ENCODE results near the gene SMIM5.

SMIM5 gene

GRCh38 chr17:75595284-75595919 is 37.8 kb upstream of the SMIM5 start:
- Histone ChIP-seq H4K20me1 (ENCODE audit: insufficient read depth, low read length) (no peaks in the 10 kb centered on the region), H3K27ac (ENCODE audit: low read length) (no peak overlapping the region), H3K4me2 (ENCODE audit: low read depth, low read length) (no peak overlapping the region), H3K79me2 (ENCODE audit: low read length) (no peaks in the 10 kb centered on the region), H3K4me3 (ENCODE audit: low read length) (no peak overlapping the region), H3F3A (ENCODE audit: insufficient read depth, low read length) (no peaks in the 10 kb centered on the region), H3K9ac (ENCODE audit: low read length) (no peak overlapping the region), H2AFZ (ENCODE audit: low read length) (no peak overlapping the region), H3K9me2 (replicated peaks; ENCODE audit: insufficient read depth, low read length) (no peaks in the 10 kb centered on the region), H3K36me3 (replicated peaks; ENCODE audit: insufficient read depth, low read length) (no peaks in the 10 kb centered on the region), H3K27me3 (replicated peaks; ENCODE audit: insufficient read depth, low read length) (peaks cover 61% of the 10 kb centered on the region), H3K4me1 (ENCODE audit: low read length) (no peaks in the 10 kb centered on the region), H3K9me3 (replicated peaks; ENCODE audit: insufficient read depth, low read length) (no peaks in the 10 kb centered on the region)
- TF ChIP-seq EZH2 (optimal IDR thresholded peaks at IDR 0.05; ENCODE audit: low read depth, low read length), result no peak
- DNase-seq, result no peak

DNA sequence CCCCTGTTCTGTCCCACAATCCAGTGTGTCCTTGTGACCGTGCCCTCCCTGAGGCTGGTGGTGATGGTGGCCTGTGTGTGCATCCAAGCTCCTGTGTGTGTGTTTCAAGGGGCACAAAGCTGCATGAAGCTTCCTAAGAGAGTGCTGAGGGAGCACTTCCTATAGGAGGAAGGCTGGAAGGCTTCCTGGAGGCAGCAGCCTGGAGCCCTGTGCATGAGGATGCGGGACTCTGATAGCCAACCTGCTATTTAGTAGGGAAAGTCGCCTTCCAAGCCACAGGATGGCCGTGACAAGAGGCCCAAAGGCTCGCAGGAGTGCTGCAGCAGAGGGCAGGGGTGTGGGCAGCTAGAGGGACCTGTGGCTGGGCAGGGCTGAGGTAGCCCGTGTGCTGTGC is 37.3 kb upstream of the SMIM5 start:
- H3K79me2 ChIP-seq (ENCODE audit: low read length), result no peaks in the 10 kb centered on the region
- no peaks in the 10 kb centered on the region for H3F3A ChIP-seq (ENCODE audit: insufficient read depth, low read length)
- no peaks in the 10 kb centered on the region for H3K36me3 ChIP-seq (replicated peaks; ENCODE audit: insufficient read depth, low read length)
- H3K27me3 ChIP-seq (replicated peaks; ENCODE audit: insufficient read depth, low read length), result peaks cover 57% of the 10 kb centered on the region
- no peaks in the 10 kb centered on the region for H3K4me1 ChIP-seq (ENCODE audit: low read length)
- no peaks in the 10 kb centered on the region for H3K9me2 ChIP-seq (replicated peaks; ENCODE audit: insufficient read depth, low read length)
- H3K9ac ChIP-seq (ENCODE audit: low read length), result no peak overlapping the region
- H4K20me1 ChIP-seq (ENCODE audit: insufficient read depth, low read length), result no peaks in the 10 kb centered on the region
- TF ChIP-seq CTCF (IDR thresholded peaks at IDR 0.05; ENCODE audit: low read length), result no peak
- TF ChIP-seq EZH2 (optimal IDR thresholded peaks at IDR 0.05; ENCODE audit: low read depth, low read length), result no peak
- TF ChIP-seq EZH2phosphoT487 (IDR thresholded peaks at IDR 0.05; ENCODE audit: low read length), result no peak
- H2AFZ ChIP-seq (ENCODE audit: low read length), result no peak overlapping the region
- no peak overlapping the region for H3K4me3 ChIP-seq (ENCODE audit: low read length)
- no peak overlapping the region for H3K4me2 ChIP-seq (ENCODE audit: low read depth, low read length)
- no peak overlapping the region for H3K27ac ChIP-seq (ENCODE audit: low read length)
- no peaks in the 10 kb centered on the region for H3K9me3 ChIP-seq (replicated peaks; ENCODE audit: insufficient read depth, low read length)
- DNase-seq, result no peak

DNA sequence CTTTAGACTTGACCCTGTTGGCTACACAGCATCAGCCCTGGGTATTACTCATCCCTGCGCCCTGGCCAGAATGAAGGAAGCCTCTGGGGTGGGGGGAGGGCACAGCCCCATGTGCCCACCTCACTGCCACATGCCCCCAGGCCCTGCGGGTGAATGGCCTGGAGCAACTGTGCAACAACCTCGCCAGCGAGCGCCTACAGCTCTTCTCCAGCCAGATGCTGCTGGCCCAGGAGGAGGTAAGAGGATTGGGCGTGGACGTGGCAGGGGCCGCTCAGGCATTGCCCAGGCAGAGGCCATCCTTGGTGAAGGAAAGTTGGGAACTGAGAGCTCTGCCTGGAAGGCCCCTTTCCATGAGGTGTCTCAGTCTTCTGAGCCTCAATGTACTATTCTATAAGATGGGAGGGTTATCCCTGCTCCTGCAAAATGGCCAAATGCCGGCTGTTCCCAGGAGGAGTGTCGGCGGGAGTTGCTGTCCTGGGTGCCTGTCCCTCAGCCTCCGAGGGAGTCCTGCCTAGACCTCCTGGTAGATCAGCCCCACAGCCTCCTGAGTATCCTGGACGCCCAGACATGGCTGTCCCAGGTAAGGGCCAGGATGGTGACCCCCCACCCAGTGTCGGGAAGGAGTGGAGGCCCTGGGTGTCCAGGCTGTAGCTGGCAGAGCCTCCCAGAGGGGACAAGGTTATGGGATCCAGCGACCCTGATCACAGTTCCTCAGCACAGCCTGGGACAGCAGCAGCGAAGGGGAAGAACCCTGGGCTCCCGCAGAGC is 36.7 kb upstream of the SMIM5 start:
- no peaks in the 10 kb centered on the region for H4K20me1 ChIP-seq (ENCODE audit: insufficient read depth, low read length)
- no peak overlapping the region for H2AFZ ChIP-seq (ENCODE audit: low read length)
- no peak for DNase-seq
- no peaks in the 10 kb centered on the region for H3K36me3 ChIP-seq (replicated peaks; ENCODE audit: insufficient read depth, low read length)
- no peaks in the 10 kb centered on the region for H3K9me3 ChIP-seq (replicated peaks; ENCODE audit: insufficient read depth, low read length)
- H3K9ac ChIP-seq (ENCODE audit: low read length), result no peak overlapping the region
- H3K9me2 ChIP-seq (replicated peaks; ENCODE audit: insufficient read depth, low read length), result no peaks in the 10 kb centered on the region
- H3F3A ChIP-seq (ENCODE audit: insufficient read depth, low read length), result no peaks in the 10 kb centered on the region
- H3K4me2 ChIP-seq (ENCODE audit: low read depth, low read length), result no peak overlapping the region
- TF ChIP-seq EZH2 (optimal IDR thresholded peaks at IDR 0.05; ENCODE audit: low read depth, low read length) (no peak), CTCF (IDR thresholded peaks at IDR 0.05; ENCODE audit: low read length) (no peak), EZH2phosphoT487 (IDR thresholded peaks at IDR 0.05; ENCODE audit: low read length) (no peak)
- no peaks in the 10 kb centered on the region for H3K79me2 ChIP-seq (ENCODE audit: low read length)
- H3K4me1 ChIP-seq (ENCODE audit: low read length), result no peaks in the 10 kb centered on the region
- H3K4me3 ChIP-seq (ENCODE audit: low read length), result no peak overlapping the region
- no peak overlapping the region for H3K27ac ChIP-seq (ENCODE audit: low read length)
- peaks cover 51% of the 10 kb centered on the region for H3K27me3 ChIP-seq (replicated peaks; ENCODE audit: insufficient read depth, low read length)

Measured in MM.1S (cell line).